Amniotic stem cell (primary cell): ENCODE measurements around the gene CGAS.
A peak's percentile ranks its signal among the peaks of the same experiment; 100 is the strongest.
"Not testable (repeated sequence)": the region's sequence is repeated elsewhere in the genome, so short reads cannot be mapped to it uniquely, and the experiment has no call there.

Source experiments
- DNase-seq: peaks from one replicate; lab custom pipeline; 2025; lab: John Stamatoyannopoulos, UW

CGAS gene

GRCh38 chr6:73394577-73395354 is 57.3 kb downstream of the CGAS start, which contains the start of gene DDX43:
DDX43 (plus strand) TSS chr6:73394828; CDS start chr6:73394906, 78 bp downstream.
- DNase-seq: no peak

- no peak for DNase-seq
These were observed 58.8 kb downstream of the CGAS start for GRCh38 chr6:73393278-73393677.

- not testable (repeated sequence) for DNase-seq
These were observed 59.9 kb downstream of the CGAS start for GRCh38 chr6:73392188-73392587.

GRCh38 chr6:73391675-73392074 is 60.4 kb downstream of the CGAS start:
- DNase-seq: no peak

- no peak for DNase-seq
These were observed 62.2 kb downstream of the CGAS start for GRCh38 chr6:73389854-73390253.

GRCh38 chr6:73388800-73389512 is 63.1 kb downstream of the CGAS start:
- peak; percentile 55 for DNase-seq

- no peak for DNase-seq
These were observed 63.7 kb downstream of the CGAS start for GRCh38 chr6:73388433-73388799.

GRCh38 chr6:73382462-73383113 is 69.5 kb downstream of the CGAS start:
- DNase-seq: no peak

- not testable (repeated sequence) for DNase-seq
These were observed 70.6 kb downstream of the CGAS start for GRCh38 chr6:73381531-73381930.

- no peak for DNase-seq
These were observed 74.9 kb downstream of the CGAS start for GRCh38 chr6:73377225-73377624.

- DNase-seq: no peak
These were observed 76.9 kb downstream of the CGAS start for GRCh38 chr6:73375216-73375615.
